Measurements from ENCODE around the gene ZBTB45. TPM values are rescaled to one million over a fixed set of nuclear protein-coding genes. Genes with fewer than 3 reads are reported as not detected.

ZBTB45 gene
- polyA plus RNA-seq, 3 donors = 2.2 to 5.3 (median 2.6) TPM

- intact Hi-C loops (cut with micrococcal nuclease) = no loop called here
- Histone ChIP-seq H3K9ac (ENCODE audit: insufficient read depth, low read length, poor library complexity, severe bottlenecking) (no peak overlapping the region), H2AFZ (ENCODE audit: insufficient read depth, low read depth, low read length, poor library complexity, severe bottlenecking) (no peak overlapping the region), H3K27me3 (ENCODE audit: control insufficient read depth in 2 of 2, insufficient read depth in 2 of 2, low read length in 2 of 2) (peaks cover 8 to 28% of the 10 kb centered on the region in 2 donors), H3K4me3 (replicated peaks in 1 of 3; ENCODE audit: low read depth in 2 of 3, low read length in 3 of 3) (no peak overlapping the region), H3K79me2 (ENCODE audit: insufficient read depth, low read length) (no peaks in the 10 kb centered on the region), H3K36me3 (replicated peaks in 1 of 2; ENCODE audit: control insufficient read depth in 1 of 2, insufficient read depth in 2 of 2, low read length in 2 of 2) (no peaks in the 10 kb centered on the region), H3K9me3 (replicated peaks in 1 of 2; ENCODE audit: control insufficient read depth in 1 of 2, insufficient read depth in 1 of 2, low read length in 2 of 2) (no peaks in the 10 kb centered on the region), H3K4me1 (ENCODE audit: control insufficient read depth in 1 of 2, insufficient read depth in 2 of 2, low read length in 2 of 2) (peaks cover 15 to 21% of the 10 kb centered on the region in 2 donors), H3K4me2 (replicated peaks; ENCODE audit: extremely low read depth, low read length, poor library complexity, severe bottlenecking) (no peak overlapping the region), H4K20me1 (ENCODE audit: insufficient read depth, low read length) (no peaks in the 10 kb centered on the region), H3K27ac (ENCODE audit: low read depth in 1 of 2, low read length in 2 of 2) (no peak overlapping the region)
- Mint-ChIP-seq H3K36me3 (no peaks in the 10 kb centered on the region), H3K9me3 (peaks cover 0 to 7% (median 2%) of the 10 kb centered on the region in 7 donors), H3K27ac (no peak overlapping the region), H3K4me1 (peaks cover 18% of the 10 kb centered on the region), H3K27me3 (ENCODE audit: low read depth in 3 of 3) (peaks cover 24 to 38% (median 26%) of the 10 kb centered on the region in 3 donors), H3K4me3 (no peak overlapping the region)
- no CpG with 5 or more reads among the region's 3 CpGs for WGBS (ENCODE audit: insufficient coverage)
- DNase-seq = no peak
- no peak for TF ChIP-seq CTCF (IDR thresholded peaks at IDR 0.05)
These were observed 16.2 kb upstream of the ZBTB45 start for GRCh38 chr19:58535857-58536256.

- Mint-ChIP-seq H3K27me3 (ENCODE audit: low read depth in 3 of 3) (peaks cover 2 to 8% (median 4%) of the 10 kb centered on the region in 3 donors), H3K4me1 (no peaks in the 10 kb centered on the region), H3K27ac (no peak overlapping the region), H3K36me3 (no peaks in the 10 kb centered on the region), H3K4me3 (no peak overlapping the region), H3K9me3 (peaks cover 0 to 2% (median 0%) of the 10 kb centered on the region in 7 donors)
- no peak for TF ChIP-seq CTCF (IDR thresholded peaks at IDR 0.05)
- intact Hi-C loops (cut with micrococcal nuclease) = no loop called here
- Histone ChIP-seq H3K27ac (ENCODE audit: low read depth in 1 of 2, low read length in 2 of 2) (no peak overlapping the region), H3K36me3 (replicated peaks in 1 of 2; ENCODE audit: control insufficient read depth in 1 of 2, insufficient read depth in 2 of 2, low read length in 2 of 2) (no peaks in the 10 kb centered on the region), H3K4me1 (ENCODE audit: control insufficient read depth in 1 of 2, insufficient read depth in 2 of 2, low read length in 2 of 2) (no peaks in the 10 kb centered on the region), H3K9ac (ENCODE audit: insufficient read depth, low read length, poor library complexity, severe bottlenecking) (no peak overlapping the region), H3K27me3 (ENCODE audit: control insufficient read depth in 2 of 2, insufficient read depth in 2 of 2, low read length in 2 of 2) (peaks cover 0 to 3% of the 10 kb centered on the region in 2 donors), H3K4me3 (replicated peaks in 1 of 3; ENCODE audit: low read depth in 2 of 3, low read length in 3 of 3) (no peak overlapping the region), H3K9me3 (replicated peaks in 1 of 2; ENCODE audit: control insufficient read depth in 1 of 2, insufficient read depth in 1 of 2, low read length in 2 of 2) (no peaks in the 10 kb centered on the region), H4K20me1 (ENCODE audit: insufficient read depth, low read length) (no peaks in the 10 kb centered on the region), H3K4me2 (replicated peaks; ENCODE audit: extremely low read depth, low read length, poor library complexity, severe bottlenecking) (no peak overlapping the region), H2AFZ (ENCODE audit: insufficient read depth, low read depth, low read length, poor library complexity, severe bottlenecking) (no peak overlapping the region), H3K79me2 (ENCODE audit: insufficient read depth, low read length) (no peaks in the 10 kb centered on the region)
- DNase-seq = no peak
- no CpG with 5 or more reads among the region's 10 CpGs for WGBS (ENCODE audit: insufficient coverage)
These were observed 11.6 kb upstream of the ZBTB45 start for GRCh38 chr19:58531034-58531840.

Data from CD14-positive monocyte (primary cell).